H9 (cell line): ENCODE data around the gene CLDND1. TPM values are rescaled to one million over a fixed set of nuclear protein-coding genes. Genes with fewer than 3 reads are reported as not detected.

ENCODE experiments used
- DNase-seq: peaks from one replicate; pipeline ENCODE4 v3.0.0-alpha.2; 2017
- H2AFZ ChIP-seq: one replicate; pipeline ENCODE4 v1.6.1; 2013; ENCODE audit warnings: mild to moderate bottlenecking, low read length, control low read depth, moderate library complexity
- H2AK5ac ChIP-seq: 2 replicates; pipeline ENCODE4 v1.6.1; 2013; ENCODE audit warnings: low read length, control low read depth, mixed read lengths; ENCODE audit not compliant: insufficient read length
- H2BK120ac ChIP-seq: one replicate; pipeline ENCODE4 v1.6.1; 2013; ENCODE audit warnings: low read depth, mild to moderate bottlenecking, low read length, control low read depth, inconsistent platforms; ENCODE audit not compliant: poor library complexity, severe bottlenecking
- H2BK12ac ChIP-seq: 2 replicates; pipeline ENCODE4 v1.6.1; 2013; ENCODE audit warnings: low read length, control low read depth, mixed read lengths, low read depth; ENCODE audit not compliant: insufficient read length
- H2BK15ac ChIP-seq: 2 replicates; pipeline ENCODE4 v1.6.1; 2013; ENCODE audit warnings: low read depth, low read length, control low read depth
- H2BK20ac ChIP-seq: one replicate; pipeline ENCODE4 v1.6.1; 2013; ENCODE audit warnings: low read depth, mild to moderate bottlenecking, low read length, control low read depth, inconsistent platforms; ENCODE audit not compliant: poor library complexity, severe bottlenecking
- H2BK5ac ChIP-seq: 2 replicates; pipeline ENCODE4 v1.6.1; 2013; ENCODE audit warnings: low read length, control low read depth, mixed read lengths; ENCODE audit not compliant: insufficient read length
- H3K14ac ChIP-seq: 2 replicates; pipeline ENCODE4 v1.6.1; 2013; ENCODE audit warnings: low read length, control low read depth; ENCODE audit not compliant: insufficient read depth
- H3K18ac ChIP-seq: 2 replicates; pipeline ENCODE4 v1.6.1; 2013; ENCODE audit warnings: low read depth, mild to moderate bottlenecking, mixed read lengths, low read length, control low read depth; ENCODE audit not compliant: insufficient read length
- H3K23ac ChIP-seq: 2 replicates; pipeline ENCODE4 v1.6.1; 2013; ENCODE audit warnings: low read length, control low read depth, mixed read lengths, low read depth; ENCODE audit not compliant: insufficient read length
- H3K23me2 ChIP-seq: 2 replicates; pipeline ENCODE4 v1.6.1; 2013; ENCODE audit warnings: low read depth, mild to moderate bottlenecking, mixed read lengths, low read length, control low read depth; ENCODE audit not compliant: insufficient read length, poor library complexity, severe bottlenecking
- H3K27ac ChIP-seq: 2 replicates; pipeline ENCODE4 v1.5.1; 2013; ENCODE audit warnings: low read length, control low read depth, mixed read lengths, low read depth; ENCODE audit not compliant: insufficient read length
- H3K27me3 ChIP-seq: 2 replicates; pipeline ENCODE4 v1.6.1; 2013; ENCODE audit warnings: low read length, control low read depth, inconsistent platforms; ENCODE audit not compliant: insufficient read depth
- H3K4ac ChIP-seq: 2 replicates; pipeline ENCODE4 v1.6.1; 2013; ENCODE audit warnings: low read depth, mild to moderate bottlenecking, control low read depth, inconsistent platforms, low read length, moderate library complexity
- H3K4me1 ChIP-seq: 2 replicates; pipeline ENCODE4 v1.6.1; 2013; ENCODE audit warnings: low read length, control low read depth, inconsistent platforms; ENCODE audit not compliant: insufficient read depth
- H3K4me2 ChIP-seq: 2 replicates; pipeline ENCODE4 v1.6.1; 2013; ENCODE audit warnings: low read length, control low read depth, mixed read lengths; ENCODE audit not compliant: insufficient read length, insufficient read depth
- H3K56ac ChIP-seq: 2 replicates; pipeline ENCODE4 v1.6.1; 2013; ENCODE audit warnings: low read depth, mild to moderate bottlenecking, mixed read lengths, low read length, control low read depth; ENCODE audit not compliant: insufficient read length
- H3K79me1 ChIP-seq: 2 replicates; pipeline ENCODE4 v1.6.1; 2013; ENCODE audit warnings: low read depth, mild to moderate bottlenecking, moderate library complexity, low read length, control low read depth, inconsistent platforms; ENCODE audit not compliant: insufficient read depth, poor library complexity, severe bottlenecking
- H3K79me2 ChIP-seq: 2 replicates; pipeline ENCODE4 v1.6.1; 2013; ENCODE audit warnings: low read length, control low read depth, inconsistent platforms; ENCODE audit not compliant: insufficient read depth
- H3K9ac ChIP-seq: 2 replicates; pipeline ENCODE4 v1.6.1; 2013; ENCODE audit warnings: low read length, control low read depth, mixed read lengths; ENCODE audit not compliant: insufficient read length; ENCODE audit errors: extremely low read depth
- H3K9me3 ChIP-seq: one replicate; pipeline ENCODE4 v1.6.1; 2013; ENCODE audit warnings: low read depth, low read length, inconsistent platforms; ENCODE audit not compliant: control insufficient read depth
- H3T11ph ChIP-seq: one replicate; pipeline ENCODE4 v1.6.1; 2013; ENCODE audit warnings: mild to moderate bottlenecking, low read length, control low read depth, inconsistent platforms
- H4K20me1 ChIP-seq: one replicate; pipeline ENCODE4 v1.6.1; 2013; ENCODE audit not compliant: control insufficient read depth, insufficient read length, insufficient read depth
- H4K5ac ChIP-seq: 2 replicates; pipeline ENCODE4 v1.6.1; 2013; ENCODE audit warnings: low read depth, mild to moderate bottlenecking, mixed read lengths, low read length, control low read depth; ENCODE audit not compliant: insufficient read length
- H4K8ac ChIP-seq: replicated peaks from 2 replicates; pipeline ENCODE4 v1.6.1; 2013; ENCODE audit warnings: low read length, control low read depth, mixed read lengths, low read depth; ENCODE audit not compliant: insufficient read length
- H4K91ac ChIP-seq: 2 replicates; pipeline ENCODE4 v1.6.1; 2013; ENCODE audit warnings: low read depth, mild to moderate bottlenecking, moderate library complexity, mixed read lengths, low read length, control low read depth; ENCODE audit not compliant: insufficient read length
- H3K27ac Mint-ChIP-seq, 3 experiments: 2 replicates in 2 of 3; 3 replicates in 1 of 3; pipeline ENCODE4 v1.8.0; 2020 to 2021; ENCODE audit warnings: mixed read lengths in 3 of 3, mild to moderate bottlenecking in 1 of 3, moderate library complexity in 1 of 3
- H3K27me3 Mint-ChIP-seq: 2 replicates; pipeline ENCODE4 v1.8.0; 2021; ENCODE audit warnings: low read depth, mild to moderate bottlenecking, moderate library complexity, mixed read lengths
- H3K36me3 Mint-ChIP-seq, 3 experiments: 2 replicates in 2 of 3; 3 replicates in 1 of 3; pipeline ENCODE4 v1.8.0; 2020 to 2021; ENCODE audit warnings: low read depth in 3 of 3, mixed read lengths in 3 of 3; ENCODE audit not compliant: insufficient read depth in 1 of 3
- H3K4me1 Mint-ChIP-seq, 2 experiments: 2 replicates each; pipeline ENCODE4 v1.8.0; 2020; ENCODE audit warnings: mixed read lengths in 2 of 2
- H3K4me3 Mint-ChIP-seq, 2 experiments: 2 replicates in 1 of 2; 3 replicates in 1 of 2; pipeline ENCODE4 v1.8.0; 2020 to 2021; ENCODE audit warnings: mild to moderate bottlenecking in 2 of 2, mixed read lengths in 2 of 2, moderate library complexity in 1 of 2
- H3K9me3 Mint-ChIP-seq, 2 experiments: 2 replicates in 1 of 2; 3 replicates in 1 of 2; pipeline ENCODE4 v1.8.0; 2020; ENCODE audit warnings: mild to moderate bottlenecking in 2 of 2, mixed read lengths in 2 of 2, moderate library complexity in 1 of 2
- WGBS: extraction: QIAGEN DNeasy Blood & Tissue Kit; methylation state at CpG from one replicate; pipeline ENCODE4 v1.1.7; 2013; ENCODE audit warnings: missing lambda C conversion rate, low lambda C conversion rate, mixed read lengths; ENCODE audit not compliant: insufficient read length; ENCODE audit errors: extremely low coverage; 5-methylcytosine and 5-hydroxymethylcytosine counted together
- total RNA-seq: library from RNA; stranded (reverse); gene quantifications from 2 replicates; pipeline ENCODE4 v1.2.1, GENCODE V29; 2021
- TF ChIP-seq, protein P1 (sequence below): fragments of 200-600 bp; sonication (generic); conservative IDR thresholded peaks from 3 replicates; pipeline ENCODE4 v1.8.0; 2021; ENCODE audit warnings: antibody characterized with exemption, mild to moderate bottlenecking

CLDND1 gene
- total RNA-seq, 1 experiment from 2014 or later = 83.0 TPM

DNA sequence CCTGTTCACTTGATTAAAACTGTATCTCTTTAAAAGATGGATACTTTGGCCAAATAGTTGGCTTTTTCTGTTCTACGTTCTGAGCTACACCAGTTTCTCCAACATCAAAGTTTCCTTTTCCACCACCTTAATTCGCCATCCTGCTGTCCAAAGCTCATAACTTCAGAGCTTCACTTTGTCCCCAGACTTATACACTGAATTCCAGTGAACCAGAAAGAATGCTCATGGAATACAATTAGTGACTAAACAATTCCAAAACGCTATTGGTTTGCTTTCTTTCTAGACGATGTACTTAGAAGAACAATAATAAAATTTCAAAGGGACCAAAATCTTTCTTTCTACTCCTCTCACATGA is 32.3 kb upstream of the CLDND1 start:
- no peak overlapping the region for H3K4me2 ChIP-seq
- H2AFZ ChIP-seq = no peak overlapping the region
- no peaks in the 10 kb centered on the region for H3K4me1 ChIP-seq
- no peaks in the 10 kb centered on the region for H3K79me2 ChIP-seq
- H4K20me1 ChIP-seq = no peaks in the 10 kb centered on the region
- no peak overlapping the region for H3K4ac ChIP-seq
- H2BK120ac ChIP-seq = no peak overlapping the region
- no peak overlapping the region for H4K91ac ChIP-seq
- no peak overlapping the region for H4K8ac ChIP-seq
- H3K9ac ChIP-seq = no peak overlapping the region
- no peak overlapping the region for H3K14ac ChIP-seq
- DNase-seq = no peak
- TF ChIP-seq, protein P1, sequence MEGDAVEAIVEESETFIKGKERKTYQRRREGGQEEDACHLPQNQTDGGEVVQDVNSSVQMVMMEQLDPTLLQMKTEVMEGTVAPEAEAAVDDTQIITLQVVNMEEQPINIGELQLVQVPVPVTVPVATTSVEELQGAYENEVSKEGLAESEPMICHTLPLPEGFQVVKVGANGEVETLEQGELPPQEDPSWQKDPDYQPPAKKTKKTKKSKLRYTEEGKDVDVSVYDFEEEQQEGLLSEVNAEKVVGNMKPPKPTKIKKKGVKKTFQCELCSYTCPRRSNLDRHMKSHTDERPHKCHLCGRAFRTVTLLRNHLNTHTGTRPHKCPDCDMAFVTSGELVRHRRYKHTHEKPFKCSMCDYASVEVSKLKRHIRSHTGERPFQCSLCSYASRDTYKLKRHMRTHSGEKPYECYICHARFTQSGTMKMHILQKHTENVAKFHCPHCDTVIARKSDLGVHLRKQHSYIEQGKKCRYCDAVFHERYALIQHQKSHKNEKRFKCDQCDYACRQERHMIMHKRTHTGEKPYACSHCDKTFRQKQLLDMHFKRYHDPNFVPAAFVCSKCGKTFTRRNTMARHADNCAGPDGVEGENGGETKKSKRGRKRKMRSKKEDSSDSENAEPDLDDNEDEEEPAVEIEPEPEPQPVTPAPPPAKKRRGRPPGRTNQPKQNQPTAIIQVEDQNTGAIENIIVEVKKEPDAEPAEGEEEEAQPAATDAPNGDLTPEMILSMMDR = no peak
- no peak overlapping the region for H3K23ac ChIP-seq
- H3K4me1 Mint-ChIP-seq = no peaks in the 10 kb centered on the region
- no peak overlapping the region for H4K5ac ChIP-seq
- H2BK12ac ChIP-seq = no peak overlapping the region
- no peak overlapping the region for H2BK20ac ChIP-seq
- H3K9me3 Mint-ChIP-seq = no peaks in the 10 kb centered on the region; a peak in 1 of 5 replicates
- no peak overlapping the region for H2AK5ac ChIP-seq
- H3K18ac ChIP-seq = no peak overlapping the region
- no peaks in the 10 kb centered on the region for H3K36me3 Mint-ChIP-seq
- H3K4me3 Mint-ChIP-seq = no peak overlapping the region
- H2BK5ac ChIP-seq = no peak overlapping the region
- no peak overlapping the region for H3K56ac ChIP-seq
- no peaks in the 10 kb centered on the region for H3K27me3 Mint-ChIP-seq
- H3K79me1 ChIP-seq = no peaks in the 10 kb centered on the region
- no peak overlapping the region for H2BK15ac ChIP-seq
- H3T11ph ChIP-seq = no peak overlapping the region
- H3K27me3 ChIP-seq = no peaks in the 10 kb centered on the region
- WGBS = no CpG with 5 or more reads among the region's 4 CpGs
- no peak overlapping the region for H3K27ac Mint-ChIP-seq
- H3K9me3 ChIP-seq = no peaks in the 10 kb centered on the region
- no peaks in the 10 kb centered on the region for H3K23me2 ChIP-seq
- no peak overlapping the region for H3K27ac ChIP-seq
